Measurements from ENCODE around the gene RRM2.

- no peak for TF ChIP-seq CTBP1 (IDR thresholded peaks at IDR 0.05; ENCODE audit: borderline replicate concordance)
- TF ChIP-seq SP1 (IDR thresholded peaks at IDR 0.05) = no peak
- TF ChIP-seq NFRKB (IDR thresholded peaks at IDR 0.05) = no peak
- TF ChIP-seq BHLHE40 (IDR thresholded peaks at IDR 0.05; ENCODE audit: borderline replicate concordance) = no peak
- no peak for TF ChIP-seq ELF4 (IDR thresholded peaks at IDR 0.05)
- TF ChIP-seq TARDBP (IDR thresholded peaks at IDR 0.05) = no peak
- TF ChIP-seq ARNT (IDR thresholded peaks at IDR 0.05) = no peak
- TF ChIP-seq LEF1 (IDR thresholded peaks at IDR 0.05; ENCODE audit: borderline replicate concordance) = no peak
- TF ChIP-seq FOXM1 (IDR thresholded peaks at IDR 0.05; ENCODE audit: borderline replicate concordance) = no peak
- no peak for TF ChIP-seq SUZ12 (IDR thresholded peaks at IDR 0.05)
- no peak for TF ChIP-seq HDGF (IDR thresholded peaks at IDR 0.05; ENCODE audit: borderline replicate concordance)
- no peak for TF ChIP-seq FOXK2 (IDR thresholded peaks at IDR 0.05)
- no peak for TF ChIP-seq PKNOX1 (IDR thresholded peaks at IDR 0.05)
- no peak for TF ChIP-seq FOXA1 (IDR thresholded peaks at IDR 0.05)
Measured at GRCh38 chr2:10078001-10078400, 44.5 kb upstream of the RRM2 start.

Measured in HEK293T (cell line).